NCI-H69 (cell line): ENCODE data around the gene TTC39B.
"Not testable (repeated sequence)": the region's sequence is repeated elsewhere in the genome, so short reads cannot be mapped to it uniquely, and the experiment has no call there.

ENCODE experiments used
- DNase-seq: peaks from one replicate; lab custom pipeline; 2025; lab: John Stamatoyannopoulos, UW

Gene TTC39B

DNA sequence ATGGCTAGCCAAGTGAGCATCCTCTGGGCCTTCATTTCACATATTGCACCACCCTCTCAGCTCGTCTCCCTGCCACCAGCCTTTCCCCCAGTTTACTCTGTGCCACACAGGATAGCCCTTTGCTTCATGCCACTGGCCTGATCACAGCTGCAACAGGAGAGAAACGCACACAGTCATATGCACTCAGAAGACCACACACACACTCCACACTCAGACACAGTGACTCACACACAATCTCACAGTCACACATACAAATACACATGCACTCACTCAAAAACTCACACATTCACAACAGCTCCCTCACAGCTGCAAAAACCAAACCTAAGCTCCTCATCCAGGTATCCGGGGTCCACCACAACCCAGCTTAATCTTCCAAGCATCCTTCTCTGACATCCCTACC lies 38.7 kb downstream of the TTC39B start:
- no peak for DNase-seq

- DNase-seq, result no peak
Measured at GRCh38 chr9:15264918-15265317, 42.1 kb downstream of the TTC39B start.

GRCh38 chr9:15262581-15262980 lies 44.4 kb downstream of the TTC39B start:
- no peak for DNase-seq

GRCh38 chr9:15256426-15256825 lies 50.6 kb downstream of the TTC39B start:
- DNase-seq, result no peak

DNA sequence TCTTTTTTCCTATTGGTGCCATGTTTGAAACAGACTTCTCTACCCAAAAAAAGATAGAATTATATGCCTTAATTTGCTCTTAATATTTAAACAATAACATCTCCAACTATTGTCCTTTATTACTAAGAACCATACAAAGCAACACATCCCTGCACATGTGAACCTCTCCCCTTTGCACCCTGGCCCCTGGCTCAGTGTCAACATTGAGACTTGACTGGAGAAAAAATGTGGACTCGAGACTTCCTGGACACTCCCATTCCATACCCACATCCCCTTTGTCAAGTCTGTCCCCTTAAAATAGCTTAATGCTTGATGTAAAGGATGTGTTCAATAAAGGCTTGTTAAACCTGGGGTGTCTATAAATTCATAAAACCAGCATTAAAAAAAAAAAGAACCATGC lies 53.2 kb downstream of the TTC39B start:
- no peak for DNase-seq

- DNase-seq, result no peak
Measured at GRCh38 chr9:15253197-15253596, 53.8 kb downstream of the TTC39B start.

DNA sequence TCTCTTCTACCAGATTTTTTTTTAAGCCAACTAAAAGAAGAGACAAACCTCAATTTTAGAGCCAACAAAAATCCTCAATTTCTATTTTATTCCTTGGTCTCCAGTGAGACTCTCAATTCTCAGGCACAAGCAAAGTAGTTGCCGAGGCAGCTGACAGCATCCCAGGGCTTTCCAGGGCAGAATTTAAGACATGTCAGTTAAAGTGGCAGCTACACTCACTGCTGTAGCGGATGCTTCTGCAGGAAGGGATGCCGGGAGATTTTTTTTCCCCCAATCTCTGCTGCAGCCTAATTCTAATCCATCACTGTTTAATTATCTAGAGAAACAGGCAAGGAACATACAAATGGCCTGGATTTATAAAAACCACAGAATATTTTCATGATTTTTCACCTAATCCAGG lies 57.0 kb downstream of the TTC39B start:
- DNase-seq, result no peak

DNA sequence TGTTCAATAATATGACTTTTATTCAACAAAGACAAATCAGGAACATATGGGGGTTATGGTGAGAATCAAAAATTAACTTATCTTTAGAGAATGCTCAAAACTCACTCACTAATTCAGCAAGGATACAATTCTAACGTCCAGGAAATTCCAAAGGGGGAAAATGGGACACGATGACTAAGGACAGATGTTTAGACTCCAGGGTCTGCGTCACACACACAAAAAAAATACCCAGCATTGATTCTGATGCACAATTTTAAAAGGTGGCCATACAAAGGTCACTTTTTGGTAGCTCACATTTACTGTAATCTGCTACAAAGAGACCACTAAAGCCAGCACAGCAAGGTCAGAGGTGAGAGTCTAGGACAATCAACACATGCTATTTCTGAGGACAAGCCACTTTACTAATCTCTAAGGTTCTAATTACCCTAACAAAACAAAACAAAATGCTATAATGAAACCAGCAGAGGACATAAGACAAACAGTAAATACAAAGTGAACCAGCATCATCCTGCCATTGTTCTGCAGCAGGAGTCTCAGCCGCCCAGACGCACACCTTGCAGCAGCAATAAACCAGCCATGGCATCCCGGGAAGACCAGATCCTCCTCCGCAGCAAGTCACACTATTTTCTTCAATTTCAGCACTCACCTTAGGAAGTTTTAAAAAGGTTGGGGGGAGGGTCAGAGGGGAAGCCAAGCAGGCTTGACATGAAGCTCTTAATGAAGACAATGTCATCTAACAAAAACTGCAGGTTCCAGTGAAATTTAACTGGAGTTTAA lies 57.8 kb downstream of the TTC39B start:
- DNase-seq, result peak; percentile 67

DNA sequence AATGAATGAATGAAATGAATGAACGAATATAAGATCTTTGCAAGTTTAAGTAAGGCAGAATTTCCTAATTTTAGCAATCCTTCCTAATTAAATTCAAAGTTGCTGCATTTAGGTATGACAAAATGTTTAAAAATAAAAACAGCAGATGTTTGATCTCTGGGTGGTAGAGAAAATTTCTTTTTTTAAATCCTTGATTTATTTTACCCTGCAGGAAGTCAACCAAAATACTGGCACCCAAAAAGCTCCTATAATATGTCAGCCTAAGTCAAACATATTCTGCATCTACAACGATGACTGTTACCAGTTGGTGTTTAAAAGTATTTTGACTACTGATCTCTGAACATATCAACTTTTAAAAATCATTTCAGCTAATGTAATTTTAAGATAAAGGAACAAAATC lies 58.4 kb downstream of the TTC39B start:
- DNase-seq, result no peak

DNA sequence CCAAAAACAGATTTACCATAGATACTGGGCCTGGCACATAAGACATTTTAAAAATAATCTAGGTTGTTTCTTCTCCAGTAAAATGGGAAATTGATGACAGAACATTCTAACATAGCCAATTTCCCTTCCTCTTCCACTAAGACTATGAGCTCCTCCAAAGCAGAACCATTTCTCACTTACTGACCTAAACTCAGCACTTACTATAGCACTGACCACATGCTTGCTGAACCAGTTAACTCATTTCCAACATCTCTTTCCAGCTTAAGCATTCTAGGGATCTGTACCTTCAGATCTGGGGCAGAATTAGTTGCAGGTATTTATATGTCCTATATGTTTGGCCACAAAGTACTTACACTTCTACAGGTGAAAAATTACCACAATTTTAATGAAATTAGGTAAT lies 58.9 kb downstream of the TTC39B start:
- DNase-seq, result no peak

DNA sequence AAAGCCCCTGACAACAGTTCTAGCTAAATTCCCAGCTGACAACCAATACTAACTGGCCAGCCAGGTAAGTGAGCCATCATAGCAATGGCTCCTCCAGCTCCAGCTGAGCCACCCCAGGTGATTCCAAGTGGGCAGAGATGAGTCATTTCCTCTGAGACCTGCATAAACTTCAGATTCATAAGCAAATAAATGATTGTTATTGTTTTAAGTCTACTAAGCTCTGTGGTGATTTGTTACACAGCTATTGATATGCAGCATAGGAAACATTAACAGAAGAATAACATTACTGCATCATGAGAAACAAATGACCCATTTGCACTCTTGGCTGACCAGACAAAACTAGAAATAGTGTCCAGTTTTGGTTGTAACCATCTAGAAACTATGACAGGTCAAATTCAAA lies 60.3 kb downstream of the TTC39B start:
- DNase-seq, result peak; percentile 56

- no peak for DNase-seq
Measured at GRCh38 chr9:15246243-15246642, 60.8 kb downstream of the TTC39B start.

GRCh38 chr9:15244001-15244441 lies 63.0 kb downstream of the TTC39B start:
- DNase-seq, result no peak

DNA sequence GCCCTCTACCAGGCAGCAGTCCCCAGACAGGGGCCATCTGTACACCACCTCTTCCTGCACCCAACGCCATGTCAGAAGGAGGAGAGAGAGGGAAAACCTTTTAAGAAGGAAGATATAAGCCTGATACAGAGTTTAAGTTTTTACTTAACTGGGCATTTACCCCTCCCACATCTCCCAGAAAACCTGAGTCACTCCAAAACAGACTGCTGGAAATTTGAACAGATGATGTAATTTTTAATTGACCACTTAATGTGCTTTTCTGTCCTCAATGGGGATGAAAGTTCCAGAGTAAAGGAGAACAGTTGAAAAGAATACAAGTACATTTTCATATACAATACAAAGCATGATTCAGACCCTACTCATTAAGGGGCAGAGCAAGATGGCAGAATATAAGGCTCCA lies 63.9 kb downstream of the TTC39B start:
- peak; percentile 43 for DNase-seq

DNA sequence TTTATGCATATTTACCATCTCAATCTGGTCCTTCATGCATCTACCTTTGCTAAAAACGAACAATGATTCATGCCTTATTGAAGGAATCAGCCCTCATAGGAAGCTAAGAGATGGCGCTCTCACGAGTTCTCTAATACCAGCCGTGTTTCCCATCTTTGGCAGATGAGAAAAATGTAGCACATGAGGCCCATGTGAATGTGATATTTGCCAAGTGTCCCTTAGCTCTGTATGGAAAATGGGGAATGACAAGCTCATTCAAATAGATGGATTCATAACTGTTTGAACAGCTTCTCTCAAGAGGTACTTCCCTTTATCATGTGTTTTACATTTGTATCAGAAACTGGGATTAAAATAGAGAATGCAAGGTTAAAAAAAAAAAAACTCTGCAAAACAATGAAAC lies 66.1 kb downstream of the TTC39B start:
- no peak for DNase-seq

DNA sequence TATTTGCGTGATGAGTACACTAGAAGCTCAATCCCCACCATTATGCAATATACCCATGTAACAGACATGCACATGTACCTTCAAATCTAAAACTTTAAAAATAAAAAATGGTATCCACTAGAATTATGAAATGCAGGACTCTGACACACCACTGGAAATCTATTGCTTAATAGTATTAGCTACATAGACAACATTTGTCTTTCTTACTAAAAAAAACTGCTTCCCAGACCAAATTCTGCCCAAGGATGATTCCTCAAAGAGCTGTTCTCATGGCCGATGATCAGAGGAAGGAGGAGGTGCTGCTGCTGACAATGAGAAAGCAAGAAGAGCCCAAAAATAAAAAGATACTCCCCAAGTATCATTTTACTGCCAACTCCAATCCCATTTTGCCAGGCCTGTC lies 67.2 kb downstream of the TTC39B start:
- no peak for DNase-seq

- no peak for DNase-seq
Measured at GRCh38 chr9:15238646-15239045, 68.4 kb downstream of the TTC39B start.

GRCh38 chr9:15235658-15236057 lies 71.4 kb downstream of the TTC39B start:
- DNase-seq, result no peak

DNA sequence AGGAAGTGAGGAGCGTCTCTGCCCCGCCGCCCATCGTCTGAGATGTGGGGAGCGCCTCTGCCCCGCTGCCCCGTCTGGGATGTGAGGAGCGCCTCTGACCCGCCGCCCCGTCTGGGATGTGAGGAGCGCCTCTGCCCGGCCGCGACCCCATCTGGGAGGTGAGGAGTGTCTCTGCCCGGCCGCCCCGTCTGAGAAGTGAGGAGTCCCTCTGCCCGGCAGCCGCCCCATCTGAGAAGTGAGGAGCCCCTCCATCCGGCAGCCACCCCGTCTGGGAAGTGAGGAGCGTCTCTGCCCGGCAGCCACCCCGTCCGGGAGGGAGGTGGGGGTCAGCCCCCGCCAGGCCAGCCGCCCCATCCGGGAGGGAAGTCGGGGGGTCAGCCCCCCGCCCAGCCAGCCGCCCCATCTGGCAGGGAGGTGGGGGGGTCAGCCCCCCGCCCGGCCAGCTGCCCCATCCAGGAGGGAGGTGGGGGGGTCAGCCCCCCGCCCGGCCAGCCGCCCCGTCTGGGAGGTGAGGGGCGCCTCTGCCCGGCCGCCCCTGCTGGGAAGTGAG lies 73.0 kb downstream of the TTC39B start:
- not testable (repeated sequence) for DNase-seq

DNA sequence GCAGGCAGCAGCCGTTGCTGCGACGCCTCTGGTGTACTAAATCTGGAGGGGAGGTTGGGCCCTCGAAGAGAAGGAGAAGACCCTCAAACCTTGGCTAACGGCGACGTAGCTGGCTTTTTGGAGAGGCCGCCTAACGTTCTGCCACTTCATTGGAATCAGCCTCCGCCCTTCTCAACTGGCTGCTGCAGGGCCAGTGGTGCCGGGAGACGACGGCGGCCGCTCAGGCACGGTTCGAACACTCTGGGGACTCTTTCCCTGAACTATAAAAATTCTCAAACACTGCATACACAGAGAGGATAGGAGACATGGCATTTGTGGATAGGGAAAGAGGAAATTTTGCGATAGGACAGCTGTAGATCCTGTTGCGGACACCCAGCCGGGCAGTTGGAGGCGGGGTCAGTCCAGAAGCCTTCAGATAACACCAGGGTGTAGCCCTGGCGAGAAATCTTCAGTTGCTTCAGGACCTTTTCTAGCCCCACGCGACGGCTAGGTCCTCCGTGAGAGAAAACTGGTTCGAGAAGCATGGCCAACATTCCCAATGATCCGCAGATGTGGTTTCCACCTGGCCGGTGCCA lies 74.2 kb downstream of the TTC39B start:
- not testable (repeated sequence) for DNase-seq

- DNase-seq, result peak; percentile 72
Measured at GRCh38 chr9:15231788-15232635, 75.0 kb downstream of the TTC39B start.

DNA sequence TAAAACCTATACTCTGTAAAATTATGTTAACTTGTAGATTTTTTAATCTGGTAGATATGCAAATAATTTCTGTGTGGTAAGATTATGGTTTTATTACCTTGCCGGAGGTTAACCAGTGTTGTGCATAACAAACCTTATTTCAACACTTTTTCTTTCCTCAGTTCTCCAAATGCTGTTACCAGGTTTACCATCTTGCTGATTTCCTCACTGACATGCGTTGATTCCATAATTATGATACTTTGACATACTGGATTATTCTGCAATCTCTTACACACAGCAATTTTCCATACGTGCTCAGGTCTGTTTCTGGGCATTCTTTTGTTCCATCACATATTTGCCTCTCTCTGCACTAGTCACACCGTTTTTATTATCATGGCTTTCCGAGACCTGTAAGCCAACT lies 77.6 kb downstream of the TTC39B start:
- no peak for DNase-seq

- DNase-seq, result no peak
Measured at GRCh38 chr9:15227491-15227890, 79.5 kb downstream of the TTC39B start.
